Skin epidermis (tissue), 12 donors: ENCODE data around the gene MICALL2.

ENCODE experiments used
- H3K27ac ChIP-seq, 21 experiments: fragments of 200-600 bp; sonication (generic) in 11 of 21; one replicate each; pipeline ENCODE4 v1.5.0; 2020; ENCODE audit warnings: mild to moderate bottlenecking in 3 of 21, inconsistent platforms in 2 of 21, moderate library complexity in 2 of 21
- H3K4me3 ChIP-seq, 7 experiments: fragments of 200-600 bp; sonication (generic) in 2 of 7; one replicate each; pipeline ENCODE4 v1.5.0; 2020; ENCODE audit warnings: inconsistent platforms in 2 of 7, mild to moderate bottlenecking in 2 of 7, moderate library complexity in 1 of 7

Gene MICALL2

DNA sequence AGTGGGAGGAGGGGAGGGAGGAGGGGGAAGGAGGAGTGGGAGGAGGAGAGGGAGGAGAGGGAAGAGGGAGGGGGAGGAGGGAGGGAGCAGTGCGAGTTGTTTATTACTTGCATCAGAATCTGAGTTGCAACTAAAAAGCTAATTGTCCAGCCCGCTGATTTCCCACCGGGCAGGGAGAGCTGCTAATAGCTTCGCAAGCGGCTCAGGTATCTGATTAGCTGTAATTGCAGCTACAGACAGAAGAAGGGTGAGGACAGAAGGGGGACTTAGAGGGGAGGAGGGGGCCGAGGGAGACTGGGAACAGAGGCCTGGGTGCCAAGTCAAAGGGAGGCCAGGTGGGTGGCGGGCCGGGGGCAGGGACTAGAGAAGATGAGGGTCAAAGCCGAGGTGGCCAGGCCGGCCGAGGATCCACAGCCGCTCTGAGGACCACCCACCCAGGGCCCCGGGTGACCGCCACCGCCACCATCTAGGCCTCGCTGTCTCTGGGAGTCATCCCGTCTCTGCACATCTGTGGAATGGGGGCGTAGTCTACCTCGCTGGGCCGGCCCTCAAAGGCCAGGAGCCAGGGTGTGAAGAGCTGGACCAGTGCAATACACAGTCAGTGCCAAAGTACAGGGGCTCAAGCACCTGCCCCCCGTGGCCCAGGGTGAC is 54.2 kb downstream of the MICALL2 start:
- Histone ChIP-seq H3K27ac (no peak overlapping the region), H3K4me3 (no peak overlapping the region)

DNA sequence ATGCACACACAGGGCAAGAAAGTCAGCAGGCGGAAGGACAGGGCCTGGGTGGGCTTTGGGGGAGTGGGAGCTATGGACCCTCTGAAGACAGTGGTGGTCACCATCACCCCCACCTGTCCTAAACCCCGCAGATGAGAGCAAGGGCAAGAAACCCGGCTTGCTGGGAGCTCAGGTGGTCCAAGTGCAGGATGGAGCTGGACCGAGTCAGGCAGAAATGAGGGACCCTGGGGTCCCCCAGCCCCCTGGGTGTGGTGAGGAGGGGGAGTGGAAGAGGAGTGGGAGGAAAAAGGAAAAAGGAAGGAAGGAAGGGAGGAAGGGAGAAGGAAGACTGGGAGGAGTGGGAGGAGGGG is 54.8 kb downstream of the MICALL2 start:
- H3K4me3 ChIP-seq, result no peak overlapping the region
- H3K27ac ChIP-seq, result no peak overlapping the region

DNA sequence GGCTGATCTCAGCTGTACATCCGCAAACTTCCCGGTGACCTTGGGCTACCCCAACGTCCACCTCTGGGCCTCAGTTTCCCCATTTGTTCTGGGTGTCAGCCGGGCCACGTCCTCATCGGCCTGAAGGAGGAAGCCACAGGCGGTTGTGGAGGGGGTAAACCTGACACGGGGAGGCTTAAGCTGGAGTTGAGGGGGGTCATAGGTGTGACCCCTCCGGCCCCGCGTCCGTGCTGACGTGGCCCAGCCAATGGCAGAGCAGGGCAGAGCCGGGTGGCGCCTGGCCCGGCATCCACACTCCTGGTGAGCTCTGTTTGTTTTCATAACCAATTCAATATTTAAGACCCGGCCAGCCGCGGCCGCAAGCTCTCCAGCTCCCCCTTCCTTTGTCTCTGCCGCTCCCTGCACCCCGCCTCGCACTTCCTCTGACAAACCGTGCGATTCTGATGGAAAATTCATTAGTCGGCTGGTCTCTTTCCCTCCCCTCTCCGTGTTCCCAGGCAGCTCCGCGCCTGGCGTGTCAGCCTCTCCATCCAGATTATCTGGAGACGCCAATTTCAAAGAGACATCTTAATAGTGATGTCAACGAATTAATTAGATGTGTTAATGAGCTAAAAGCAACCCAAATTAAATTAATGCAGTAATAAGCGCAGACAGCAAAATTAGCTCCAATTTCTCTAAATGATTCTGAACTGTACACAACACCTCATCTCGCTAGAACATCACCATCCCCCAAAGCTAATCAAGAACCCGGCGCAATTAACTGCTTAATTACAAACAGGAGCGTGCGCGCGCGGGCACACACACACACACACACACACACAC is 55.4 kb downstream of the MICALL2 start:
- Histone ChIP-seq H3K4me3 (no peak overlapping the region), H3K27ac (no peak overlapping the region)

DNA sequence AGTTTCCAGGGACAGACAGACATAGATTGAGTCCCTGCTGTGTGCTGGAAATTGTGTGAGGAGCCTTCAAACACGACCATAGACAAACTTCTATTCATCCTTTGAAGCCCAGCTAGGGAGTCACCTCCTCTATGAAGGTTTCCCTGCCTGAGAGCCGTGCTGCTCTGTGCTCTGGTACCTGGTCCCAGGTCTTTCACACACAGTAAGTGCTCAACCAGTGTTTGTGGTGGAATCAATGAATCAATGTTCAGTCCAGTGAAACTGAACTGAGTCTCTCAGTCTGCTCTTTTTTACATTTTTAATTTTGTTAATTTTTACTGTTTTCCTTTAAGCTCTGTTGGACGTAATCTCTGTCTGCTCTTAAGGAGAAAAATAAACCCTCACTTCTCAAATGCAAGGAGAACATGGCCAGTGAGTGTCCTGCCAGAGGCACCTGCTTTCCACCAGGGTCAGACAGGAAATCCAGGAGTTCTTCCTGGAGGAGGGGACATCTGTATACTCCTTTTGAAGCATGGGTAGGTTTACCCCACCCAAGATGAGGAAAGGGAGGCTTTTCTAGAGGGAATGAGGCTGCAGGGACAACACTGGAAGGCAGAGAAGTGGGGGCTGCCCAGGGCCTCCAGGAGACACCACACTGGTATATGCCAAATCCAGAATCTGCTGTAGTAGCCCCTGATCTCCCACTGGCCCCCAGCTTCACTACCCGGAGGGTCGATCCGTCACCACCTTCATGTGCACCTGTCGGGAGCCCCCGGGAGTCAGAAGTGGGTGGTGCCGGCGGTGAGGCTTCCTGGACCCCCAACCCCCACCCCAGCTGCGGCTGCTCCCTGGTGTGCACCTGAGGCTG is 56.3 kb downstream of the MICALL2 start:
- H3K27ac ChIP-seq, result no peak overlapping the region
- H3K4me3 ChIP-seq, result no peak overlapping the region

DNA sequence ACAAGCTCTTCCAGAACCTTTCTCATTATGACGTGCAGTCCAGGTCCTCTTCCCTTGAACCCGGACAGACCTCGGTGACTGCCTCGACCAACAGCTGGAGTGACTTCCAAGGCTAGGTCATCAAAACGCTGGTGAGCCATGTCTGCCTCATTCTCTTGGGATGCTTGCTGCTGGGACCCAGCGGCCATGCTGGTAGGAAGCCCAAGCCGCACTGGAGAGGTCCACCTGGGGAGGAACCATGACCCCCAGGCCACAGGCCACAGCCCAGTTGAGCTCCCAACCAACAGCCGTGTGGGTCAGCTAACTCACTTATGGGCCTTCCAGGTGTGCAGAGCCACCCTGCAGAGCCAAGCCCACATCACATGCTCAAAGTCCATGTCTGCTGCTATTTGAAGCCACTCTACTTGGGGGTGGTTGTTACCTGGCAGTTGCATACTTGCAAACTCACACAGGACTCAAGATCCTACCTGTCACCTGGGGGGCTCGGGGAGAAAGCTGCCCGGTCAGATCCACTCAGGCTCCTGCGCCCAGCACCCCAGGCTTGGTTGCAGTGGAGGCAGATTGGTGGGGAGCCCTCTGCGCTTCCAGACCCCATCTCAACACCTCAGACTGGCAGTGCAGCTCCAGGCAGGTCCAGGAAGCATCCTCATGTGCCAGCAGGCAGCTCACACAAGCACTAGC is 57.0 kb downstream of the MICALL2 start:
- H3K4me3 ChIP-seq, result no peak overlapping the region

DNA sequence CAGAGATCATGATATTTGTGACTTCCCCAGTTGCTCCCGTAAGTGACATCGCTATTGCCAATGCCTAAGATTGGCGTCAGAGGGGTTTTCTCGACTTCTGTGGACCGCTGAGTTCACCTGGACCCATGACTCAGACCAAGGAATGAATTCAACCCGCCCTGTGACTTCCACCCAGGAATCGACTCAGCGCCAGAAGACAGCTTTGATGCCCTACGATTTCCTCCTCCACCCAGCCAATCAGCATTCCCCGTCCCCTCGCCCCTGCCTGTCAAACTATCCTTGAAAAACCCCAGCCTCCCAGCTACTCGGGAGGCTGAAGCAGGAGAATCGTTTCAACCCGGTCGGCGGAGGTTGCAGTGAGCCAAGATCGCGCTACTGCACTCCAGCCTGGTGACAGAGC is 58.3 kb downstream of the MICALL2 start:
- no peak overlapping the region for H3K27ac ChIP-seq
- H3K4me3 ChIP-seq, result no peak overlapping the region

More for the DNA sequence above, 57.0 kb downstream of the MICALL2 start:
- no peak overlapping the region for H3K27ac ChIP-seq

DNA sequence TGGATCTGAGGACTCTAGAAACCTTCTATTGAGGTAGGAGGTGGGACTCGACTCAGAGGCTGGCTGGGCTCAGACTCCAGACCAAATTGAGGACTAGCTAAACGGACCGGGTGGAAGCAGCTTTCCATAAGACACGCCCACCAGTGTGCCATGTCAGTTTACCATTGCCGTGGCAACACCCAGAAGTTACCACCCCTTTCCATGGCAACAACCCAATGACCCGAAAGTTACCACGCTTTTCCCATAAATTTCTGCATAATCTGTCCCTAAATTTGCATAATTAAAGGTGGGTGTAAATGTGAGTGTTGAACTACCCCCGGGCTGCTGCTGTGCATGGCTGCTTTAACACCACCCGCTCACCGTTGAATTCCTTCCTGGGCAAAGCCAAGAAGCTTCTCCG is 58.9 kb downstream of the MICALL2 start:
- H3K27ac ChIP-seq, result no peak overlapping the region
- no peak overlapping the region for H3K4me3 ChIP-seq

DNA sequence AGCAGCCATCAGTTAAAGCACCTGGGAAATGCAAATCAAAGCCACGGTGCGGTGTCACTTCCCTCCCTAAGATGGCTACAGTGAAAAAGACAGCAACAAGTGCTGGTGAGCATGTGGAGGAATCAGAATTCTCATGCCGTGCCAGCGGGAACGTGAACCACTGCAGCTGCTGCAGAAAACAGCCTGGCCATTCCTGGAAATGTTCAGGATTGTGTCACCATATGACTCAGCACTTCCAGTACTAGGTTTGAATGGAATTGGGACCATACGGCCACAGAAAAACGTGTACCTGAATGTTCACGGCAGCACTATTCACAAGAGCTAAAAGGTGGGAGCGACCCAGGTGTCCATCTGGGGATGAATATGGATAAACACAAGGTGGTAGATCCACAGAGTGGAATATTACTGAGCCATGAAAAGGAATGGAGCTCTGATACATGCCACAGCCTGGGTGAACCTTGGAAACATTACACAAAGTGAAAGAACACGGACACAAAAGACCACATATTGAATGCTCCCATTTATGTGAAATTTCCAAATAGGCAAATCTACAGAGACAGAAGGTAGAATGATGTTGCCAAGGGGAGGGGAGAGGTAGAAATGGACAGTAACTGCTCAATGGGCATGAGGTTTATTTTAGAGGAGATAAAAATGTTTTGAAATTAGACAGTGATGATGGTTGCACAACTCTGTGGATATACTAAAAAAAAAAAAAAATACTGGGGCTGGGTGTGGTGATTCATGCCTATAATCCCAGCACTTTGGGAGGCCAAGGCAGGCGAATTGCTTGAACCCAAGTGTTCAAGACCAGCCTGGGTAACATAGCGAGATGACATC is 61.6 kb downstream of the MICALL2 start:
- Histone ChIP-seq H3K27ac (no peak overlapping the region), H3K4me3 (no peak overlapping the region)

DNA sequence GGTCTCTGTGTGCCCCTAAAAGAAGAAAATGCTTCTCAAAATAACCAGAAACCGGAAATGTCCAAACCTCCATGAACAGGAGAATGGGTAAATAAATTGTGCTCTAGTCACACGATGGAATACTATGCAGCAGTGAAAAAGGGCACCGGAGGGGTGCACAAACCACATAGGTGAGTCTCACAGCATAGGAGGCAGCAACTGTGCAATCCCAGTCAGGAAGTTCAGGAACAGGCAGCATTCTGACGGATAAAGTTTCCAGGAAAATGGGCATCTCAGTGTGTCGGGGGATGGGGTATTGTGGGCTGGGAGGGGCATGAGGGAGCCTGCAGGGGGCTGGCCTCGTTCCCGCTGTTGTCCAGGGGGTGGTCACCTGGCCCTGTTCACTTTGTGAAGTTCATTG is 63.1 kb downstream of the MICALL2 start:
- H3K4me3 ChIP-seq, result no peak overlapping the region
- H3K27ac ChIP-seq, result no peak overlapping the region

DNA sequence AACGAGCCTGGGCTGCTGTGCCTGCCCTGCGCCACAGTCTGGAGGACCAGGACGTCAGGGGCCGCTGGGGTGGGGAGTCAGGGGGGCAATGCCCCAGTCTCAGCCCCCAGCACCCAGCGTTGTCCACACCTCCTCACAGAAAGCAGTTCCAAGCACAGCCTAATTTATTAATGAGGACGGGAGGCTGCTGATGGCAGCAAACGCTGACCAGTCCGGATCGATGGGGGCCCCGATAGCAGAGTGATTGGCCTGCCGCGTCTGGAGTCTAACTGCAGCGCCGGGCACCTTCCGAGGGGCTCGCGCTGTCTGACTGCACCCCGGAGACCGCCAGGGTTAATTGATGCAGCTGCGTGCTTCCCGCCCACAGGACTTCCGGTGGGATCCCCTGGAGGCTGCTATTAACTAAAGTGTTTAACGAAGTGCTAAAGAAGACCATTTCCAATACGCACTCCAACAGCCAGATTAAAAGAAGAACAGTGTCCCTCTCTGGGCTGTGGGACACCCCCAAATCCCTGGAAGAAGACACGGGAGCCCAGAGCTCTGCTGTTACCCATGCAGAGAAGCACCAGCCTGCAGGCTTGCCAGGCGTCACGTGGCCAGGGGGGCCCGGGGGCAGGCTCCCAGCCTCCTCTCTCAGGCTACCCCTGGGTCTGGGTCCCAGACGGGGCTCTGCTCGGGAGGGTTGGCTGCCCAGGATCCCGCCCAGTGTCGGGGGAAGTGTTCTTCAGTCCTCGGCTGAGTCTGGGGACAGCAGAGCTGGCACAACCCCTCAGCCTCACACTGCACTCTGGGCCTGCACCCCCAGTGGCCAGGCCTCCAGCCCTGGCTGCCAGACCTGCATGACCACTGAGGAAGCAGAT is 63.8 kb downstream of the MICALL2 start:
- Histone ChIP-seq H3K4me3 (no peak overlapping the region), H3K27ac (no peak overlapping the region)

DNA sequence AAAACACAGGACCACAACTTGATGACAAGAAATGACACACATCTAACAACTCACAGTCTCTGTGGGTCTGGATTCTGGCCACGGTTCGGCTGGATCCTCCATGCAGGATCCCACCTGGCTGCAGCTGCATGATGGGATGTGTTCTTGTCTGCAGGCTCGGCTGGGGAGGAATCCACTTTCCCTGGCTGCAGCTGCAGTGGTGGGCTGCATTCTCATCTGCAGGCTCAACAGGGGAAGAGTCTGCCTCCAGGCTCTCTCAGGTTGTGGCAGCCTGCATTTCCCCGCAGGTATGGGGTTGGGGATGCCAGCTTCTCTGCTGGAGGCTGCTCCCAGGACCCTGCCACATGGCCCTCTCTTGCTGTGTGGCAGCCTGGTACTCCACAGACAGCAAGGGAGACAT is 64.9 kb downstream of the MICALL2 start:
- no peak overlapping the region for H3K27ac ChIP-seq
- no peak overlapping the region for H3K4me3 ChIP-seq

DNA sequence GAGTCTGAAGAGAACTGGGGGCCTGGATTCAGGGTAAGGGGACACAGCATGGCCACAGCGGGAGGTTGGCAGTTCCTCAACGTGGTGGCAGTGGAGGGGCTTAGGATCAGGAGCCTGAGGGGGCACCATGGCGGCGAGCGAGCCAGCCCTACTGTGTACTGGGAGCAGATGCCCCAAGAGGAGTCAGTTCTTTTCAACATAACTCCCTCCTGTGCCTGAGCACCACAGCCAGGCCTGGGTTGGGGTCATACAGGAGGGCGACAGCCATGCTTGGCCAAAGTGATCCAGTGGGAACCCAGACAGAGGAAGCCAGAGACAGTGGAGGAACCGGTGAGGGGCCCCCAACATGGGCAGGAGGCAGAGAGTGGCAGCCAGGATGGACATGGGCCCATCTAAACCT is 65.8 kb downstream of the MICALL2 start:
- Histone ChIP-seq H3K4me3 (no peak overlapping the region), H3K27ac (no peak overlapping the region)

DNA sequence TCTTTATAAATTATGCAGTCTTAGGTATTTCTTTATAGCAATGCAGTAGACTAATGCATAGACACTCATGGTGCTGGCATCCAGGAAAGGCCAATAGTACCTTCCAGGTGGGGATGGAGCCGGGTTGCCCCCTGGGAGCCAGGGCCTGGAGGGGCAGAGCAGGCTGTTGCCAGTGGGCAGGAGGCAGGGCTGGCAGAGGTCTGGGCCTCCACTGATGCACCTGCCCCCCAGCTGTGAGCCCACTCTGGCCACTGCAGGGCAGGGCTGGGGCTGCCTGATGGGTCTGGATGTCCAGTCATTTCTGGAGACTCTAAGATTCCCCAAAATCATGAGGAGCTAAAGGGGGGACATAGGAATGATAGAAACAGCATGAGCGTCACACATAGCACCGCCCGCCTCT is 66.7 kb downstream of the MICALL2 start:
- no peak overlapping the region for H3K27ac ChIP-seq
- no peak overlapping the region for H3K4me3 ChIP-seq

DNA sequence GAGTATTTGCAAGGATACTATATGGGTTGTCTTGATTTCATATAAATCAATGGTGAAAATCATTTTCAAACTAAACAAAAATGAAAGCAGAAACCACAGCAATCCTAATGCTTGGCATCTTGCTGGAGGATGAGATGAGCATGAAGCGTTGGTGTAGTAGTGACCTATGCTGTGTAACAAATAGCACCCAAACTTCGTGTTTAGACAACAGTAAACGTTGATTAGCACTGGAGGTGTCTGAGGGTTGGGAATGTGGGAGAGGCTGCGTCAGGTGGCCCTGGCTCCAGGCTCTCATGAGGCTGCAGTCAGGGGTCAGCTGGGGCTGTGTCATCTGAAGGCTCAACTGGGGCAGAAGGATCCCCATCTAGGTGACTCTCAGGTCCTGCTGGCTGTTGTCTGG is 67.8 kb downstream of the MICALL2 start:
- Histone ChIP-seq H3K4me3 (no peak overlapping the region), H3K27ac (no peak overlapping the region)

DNA sequence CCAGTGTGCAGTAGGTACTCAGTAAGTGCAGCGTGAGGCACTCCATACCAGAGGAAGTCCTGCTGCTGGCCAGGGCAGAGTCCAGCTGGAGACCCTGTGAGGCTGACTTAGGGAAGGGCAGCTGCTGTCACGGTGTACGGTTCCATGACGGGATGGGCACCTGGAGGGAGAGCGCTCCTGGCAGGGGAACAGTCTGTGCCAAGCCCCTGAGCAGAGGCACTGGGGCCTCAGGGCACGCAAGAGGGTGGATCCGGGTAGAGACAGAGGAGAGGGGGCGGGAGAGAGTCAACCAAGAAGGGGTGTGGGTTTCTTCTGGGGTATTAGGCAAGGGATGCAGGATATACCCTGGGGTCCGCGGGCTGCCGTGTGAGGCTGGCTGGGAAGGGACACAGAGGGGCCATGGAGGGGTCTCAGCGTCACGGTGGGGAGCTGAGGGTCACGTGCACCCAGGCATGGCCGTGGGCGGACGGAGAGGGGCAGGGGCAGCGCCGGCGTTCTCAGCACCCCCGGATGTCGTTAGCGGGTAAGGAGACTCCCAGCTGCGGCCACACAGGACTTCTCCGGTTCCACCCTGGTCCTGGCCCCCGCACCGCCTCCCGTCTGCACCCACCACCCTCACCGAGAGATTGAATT is 70.5 kb downstream of the MICALL2 start:
- no peak overlapping the region for H3K4me3 ChIP-seq

DNA sequence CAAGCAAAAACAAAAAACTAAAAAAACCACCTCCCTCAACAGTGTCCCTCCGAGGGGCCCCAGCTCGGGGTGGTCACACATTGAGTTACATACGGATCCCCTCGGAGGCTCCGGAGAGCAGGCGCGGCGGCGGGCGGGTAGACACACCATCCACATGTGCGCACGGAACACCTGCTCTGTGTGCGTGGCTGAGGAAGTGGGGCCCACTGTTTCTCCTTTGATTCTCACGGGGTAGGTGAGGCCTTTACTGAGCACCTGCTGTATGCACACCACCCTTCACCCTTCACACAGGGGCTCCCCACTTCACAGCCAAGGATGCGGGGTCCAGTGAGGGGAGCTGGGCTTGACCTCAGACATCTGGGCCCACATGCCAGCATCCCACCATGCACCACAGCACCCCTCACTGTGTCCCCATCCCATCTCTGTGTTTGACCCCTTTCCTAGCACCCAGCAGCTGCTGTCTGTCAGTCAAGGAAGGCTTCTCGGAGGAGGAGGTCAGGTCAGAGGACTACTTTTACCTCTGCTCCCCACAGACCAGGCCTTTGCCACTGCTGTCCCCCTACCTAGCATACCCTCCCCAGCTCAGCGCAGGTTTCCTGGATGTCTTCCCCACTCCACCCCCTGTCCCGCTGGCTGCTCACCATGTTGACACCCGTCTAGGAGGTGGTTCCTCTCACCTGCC is 71.1 kb downstream of the MICALL2 start:
- Histone ChIP-seq H3K27ac (no peak overlapping the region), H3K4me3 (no peak overlapping the region)

More for the DNA sequence above, 70.5 kb downstream of the MICALL2 start:
- no peak overlapping the region for H3K27ac ChIP-seq

DNA sequence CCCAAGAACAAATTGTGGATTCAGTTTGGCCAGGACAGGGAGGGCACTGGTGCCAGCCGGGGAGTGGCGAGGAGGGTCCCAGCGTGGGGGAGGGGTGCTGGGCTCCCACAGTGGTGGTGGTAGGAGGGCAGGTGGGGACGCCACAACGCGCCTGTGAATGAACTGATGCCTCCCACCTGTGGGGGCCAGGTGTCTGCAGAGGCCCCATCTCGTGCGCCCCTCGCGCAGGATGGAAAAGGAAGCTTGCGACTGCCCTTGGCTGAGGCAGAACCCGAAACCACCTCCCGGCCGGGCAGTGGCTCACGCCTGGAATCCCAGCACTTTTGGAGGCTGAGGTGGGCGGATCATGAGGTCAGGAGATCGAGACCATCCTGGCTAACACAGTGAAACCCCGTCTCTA is 72.0 kb downstream of the MICALL2 start:
- Histone ChIP-seq H3K4me3 (no peak overlapping the region), H3K27ac (no peak overlapping the region)
